H1 (cell line): Measurements from ENCODE around the gene GTF2A2. TPM values are rescaled to one million over a fixed set of nuclear protein-coding genes. Genes with fewer than 3 reads are reported as not detected.

Experiments
- BACH1 ChIP-seq: IDR thresholded peaks from 2 replicates; pipeline ENCODE4 v1.6.1; 2012; ENCODE audit warnings: low read length, improper control_type of control experiment
- CHD2 ChIP-seq: IDR thresholded peaks from 2 replicates; pipeline ENCODE4 v1.6.1; 2012; ENCODE audit warnings: low read length, improper control_type of control experiment
- EP300 ChIP-seq, 2 experiments: IDR thresholded peaks; 1 replicate in 1 of 2; 2 replicates in 1 of 2; pipeline ENCODE4 v1.6.1; 2011 to 2012; ENCODE audit warnings: low read depth in 2 of 2, low read length in 2 of 2, mild to moderate bottlenecking in 2 of 2, borderline replicate concordance in 1 of 2, inconsistent platforms in 1 of 2, moderate library complexity in 1 of 2
- RAD21 ChIP-seq, 2 experiments: IDR thresholded peaks in 1 of 2; conservative IDR thresholded peaks in 1 of 2; 2 replicates each; pipeline ENCODE4 v1.6.1; 2011; ENCODE audit warnings: low read depth in 2 of 2, low read length in 2 of 2, improper control_type of control experiment in 1 of 2, inconsistent platforms in 1 of 2, mild to moderate bottlenecking in 1 of 2, moderate library complexity in 1 of 2
- TAF7 ChIP-seq: optimal IDR thresholded peaks from 2 replicates; pipeline ENCODE3; 2011; ENCODE audit warnings: low read depth, mild to moderate bottlenecking, inconsistent platforms, low read length, moderate library complexity, borderline replicate concordance
- polyA plus RNA-seq, 7 experiments: library from polyadenylated mRNA; depleted of rRNA in 3 of 7; stranded (reverse) in 5 of 7; unstranded in 2 of 7; fragments of >200 nt in 5 of 7; fragments of 200-250 nt in 2 of 7; gene quantifications; 1 replicate in 5 of 7; 2 replicates in 1 of 7; 4 replicates in 1 of 7; pipeline versions ENCODE4 v1.2.1 to v1.2.3, GENCODE V29; 2011 to 2013; ENCODE audit warnings: missing spikeins in 2 of 7, mixed read lengths in 2 of 7
- total RNA-seq: library from RNA; stranded (reverse); fragmentation: NEBNext Ultra II Directional; extraction: Animal tissue kit (Norgen Biotek cat#: 25700); gene quantifications from 2 replicates; pipeline ENCODE4 v1.2.1, GENCODE V29; 2021
- TF ChIP-seq, protein P1 (sequence below): IDR thresholded peaks from 2 replicates; pipeline ENCODE4 v1.6.1; 2012; ENCODE audit warnings: inconsistent platforms

The GTF2A2 gene
- total and polyA plus RNA-seq, 2 of the 8 experiments (the other 6 are each of a cell fraction or from before 2014, with no cell fraction given) = 52.2 to 161 TPM

DNA sequence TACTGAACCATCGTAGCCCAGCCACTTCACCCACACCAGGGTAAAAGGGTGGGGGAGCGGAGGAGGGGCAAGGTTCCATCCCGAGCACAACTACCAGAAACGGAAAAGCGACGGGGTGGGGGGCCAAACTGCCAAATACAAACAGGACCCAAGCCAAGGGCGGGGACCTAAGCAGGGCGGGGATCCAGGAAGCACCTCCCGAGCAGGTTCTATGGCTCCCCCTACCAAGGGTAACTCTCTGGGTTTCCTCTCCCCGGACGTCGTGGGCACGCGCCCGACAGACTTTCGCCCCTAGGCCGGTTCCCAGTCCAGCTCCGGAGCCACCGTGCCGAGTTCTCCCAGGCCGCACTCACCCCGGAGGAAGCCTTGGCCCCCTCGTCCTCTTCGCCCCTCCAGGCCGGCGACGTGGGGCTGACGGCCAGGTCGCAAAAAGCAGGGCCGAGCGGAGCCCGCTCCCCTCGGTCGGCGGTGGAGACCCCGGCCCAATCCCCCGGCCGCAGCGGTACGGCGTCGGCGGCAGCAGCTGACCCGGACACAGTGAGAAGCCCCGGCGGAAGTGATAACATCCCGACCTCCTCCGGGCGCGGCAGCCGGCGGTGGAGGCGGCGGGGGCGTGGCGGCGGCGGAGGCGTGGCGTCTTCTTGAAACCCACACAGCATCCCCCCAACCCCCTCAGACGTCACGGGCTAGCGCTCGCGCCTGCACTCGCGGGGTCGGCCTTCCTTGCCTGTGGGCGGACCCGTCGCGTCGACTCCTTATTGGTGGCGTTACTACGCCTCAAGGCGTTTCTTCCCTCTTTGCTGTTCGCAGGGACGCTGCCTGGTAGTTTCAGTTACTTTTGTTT is 31.7 kb upstream of the GTF2A2 start, which contains the start of gene BNIP2 (continued):
- TF ChIP-seq EP300 (IDR thresholded peaks at IDR 0.05; ENCODE audit: borderline replicate concordance in 1 of 2, low read depth in 2 of 2, low read length in 2 of 2) = peak in 1 of 2 experiments; percentile 6; a peak in 1 of 3 replicates
- TF ChIP-seq, protein P1, sequence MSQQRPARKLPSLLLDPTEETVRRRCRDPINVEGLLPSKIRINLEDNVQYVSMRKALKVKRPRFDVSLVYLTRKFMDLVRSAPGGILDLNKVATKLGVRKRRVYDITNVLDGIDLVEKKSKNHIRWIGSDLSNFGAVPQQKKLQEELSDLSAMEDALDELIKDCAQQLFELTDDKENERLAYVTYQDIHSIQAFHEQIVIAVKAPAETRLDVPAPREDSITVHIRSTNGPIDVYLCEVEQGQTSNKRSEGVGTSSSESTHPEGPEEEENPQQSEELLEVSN = 0 out of 2 replicates have a peak, but pooled peaks have one; percentile 46
- TF ChIP-seq TAF7 = peak; percentile 54
- peak; percentile 72; the same call in 1 of the 2 replicates for TF ChIP-seq CHD2
- TF ChIP-seq BACH1 = peak; percentile 65; the same call in 1 of the 2 replicates
- TF ChIP-seq RAD21 (IDR thresholded peaks at IDR 0.05 in 1 of 2, conservative IDR thresholded peaks at IDR 0.05 in 1 of 2; ENCODE audit: low read depth in 2 of 2, low read length in 2 of 2) = no peak
